GM12874 (cell line): Measurements from ENCODE around the gene FLAD1.

Source experiments
- TF ChIP-seq, protein P1 (sequence below): IDR thresholded peaks from 2 replicates; pipeline ENCODE4 v1.5.1; 2011; ENCODE audit warnings: low read depth, mild to moderate bottlenecking, control low read depth, low read length, moderate library complexity; ENCODE audit not compliant: insufficient read depth

Gene FLAD1

DNA sequence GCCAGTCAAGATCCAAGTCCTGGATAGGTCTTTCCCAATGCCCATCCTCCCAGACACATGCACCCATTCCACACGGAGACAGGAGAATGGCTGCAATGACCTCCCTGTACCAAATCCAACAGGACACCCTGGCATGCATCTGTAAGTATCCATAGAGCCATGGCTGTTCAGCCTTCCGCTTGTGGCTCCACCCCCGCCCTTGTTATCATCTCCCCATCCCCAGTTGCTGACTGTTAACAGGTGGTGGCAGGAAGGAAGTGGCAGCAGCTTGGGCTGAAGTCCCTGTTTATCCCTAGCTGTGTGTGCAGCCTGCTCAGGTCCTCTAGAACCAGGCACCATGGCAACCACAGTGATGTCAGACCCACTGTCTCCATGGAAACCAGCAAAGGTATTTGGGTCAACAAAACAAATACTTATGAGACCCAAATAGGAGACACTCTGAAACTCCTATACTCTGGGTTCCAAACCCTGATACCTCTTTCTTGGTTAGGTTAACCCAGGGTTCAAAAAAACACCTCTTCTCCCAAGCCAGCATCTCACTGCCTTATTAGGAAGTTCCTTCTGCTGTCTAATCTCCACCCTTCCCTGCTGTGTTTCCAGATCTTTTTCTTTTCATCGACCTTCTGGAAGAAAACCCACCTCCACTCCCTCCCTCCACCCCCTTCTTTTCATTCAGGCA is 28.0 kb upstream of the FLAD1 start:
- TF ChIP-seq, protein P1, sequence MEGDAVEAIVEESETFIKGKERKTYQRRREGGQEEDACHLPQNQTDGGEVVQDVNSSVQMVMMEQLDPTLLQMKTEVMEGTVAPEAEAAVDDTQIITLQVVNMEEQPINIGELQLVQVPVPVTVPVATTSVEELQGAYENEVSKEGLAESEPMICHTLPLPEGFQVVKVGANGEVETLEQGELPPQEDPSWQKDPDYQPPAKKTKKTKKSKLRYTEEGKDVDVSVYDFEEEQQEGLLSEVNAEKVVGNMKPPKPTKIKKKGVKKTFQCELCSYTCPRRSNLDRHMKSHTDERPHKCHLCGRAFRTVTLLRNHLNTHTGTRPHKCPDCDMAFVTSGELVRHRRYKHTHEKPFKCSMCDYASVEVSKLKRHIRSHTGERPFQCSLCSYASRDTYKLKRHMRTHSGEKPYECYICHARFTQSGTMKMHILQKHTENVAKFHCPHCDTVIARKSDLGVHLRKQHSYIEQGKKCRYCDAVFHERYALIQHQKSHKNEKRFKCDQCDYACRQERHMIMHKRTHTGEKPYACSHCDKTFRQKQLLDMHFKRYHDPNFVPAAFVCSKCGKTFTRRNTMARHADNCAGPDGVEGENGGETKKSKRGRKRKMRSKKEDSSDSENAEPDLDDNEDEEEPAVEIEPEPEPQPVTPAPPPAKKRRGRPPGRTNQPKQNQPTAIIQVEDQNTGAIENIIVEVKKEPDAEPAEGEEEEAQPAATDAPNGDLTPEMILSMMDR = no peak

- TF ChIP-seq, protein P1 = no peak
Observed at GRCh38 chr1:154955718-154956543, 27.2 kb upstream of the FLAD1 start, which contains the start of gene PBXIP1. Gene PBXIP1, minus strand, starts transcription at chr1:154956099. Its CDS starts 2,378 bp downstream, at chr1:154953721.

GRCh38 chr1:154956544-154956941 is 26.6 kb upstream of the FLAD1 start:
- TF ChIP-seq, protein P1 = no peak

- TF ChIP-seq, protein P1 = no peak
Observed at GRCh38 chr1:154957091-154957657, 26.0 kb upstream of the FLAD1 start.

GRCh38 chr1:154958036-154958435 is 25.1 kb upstream of the FLAD1 start:
- TF ChIP-seq, protein P1 = no peak

DNA sequence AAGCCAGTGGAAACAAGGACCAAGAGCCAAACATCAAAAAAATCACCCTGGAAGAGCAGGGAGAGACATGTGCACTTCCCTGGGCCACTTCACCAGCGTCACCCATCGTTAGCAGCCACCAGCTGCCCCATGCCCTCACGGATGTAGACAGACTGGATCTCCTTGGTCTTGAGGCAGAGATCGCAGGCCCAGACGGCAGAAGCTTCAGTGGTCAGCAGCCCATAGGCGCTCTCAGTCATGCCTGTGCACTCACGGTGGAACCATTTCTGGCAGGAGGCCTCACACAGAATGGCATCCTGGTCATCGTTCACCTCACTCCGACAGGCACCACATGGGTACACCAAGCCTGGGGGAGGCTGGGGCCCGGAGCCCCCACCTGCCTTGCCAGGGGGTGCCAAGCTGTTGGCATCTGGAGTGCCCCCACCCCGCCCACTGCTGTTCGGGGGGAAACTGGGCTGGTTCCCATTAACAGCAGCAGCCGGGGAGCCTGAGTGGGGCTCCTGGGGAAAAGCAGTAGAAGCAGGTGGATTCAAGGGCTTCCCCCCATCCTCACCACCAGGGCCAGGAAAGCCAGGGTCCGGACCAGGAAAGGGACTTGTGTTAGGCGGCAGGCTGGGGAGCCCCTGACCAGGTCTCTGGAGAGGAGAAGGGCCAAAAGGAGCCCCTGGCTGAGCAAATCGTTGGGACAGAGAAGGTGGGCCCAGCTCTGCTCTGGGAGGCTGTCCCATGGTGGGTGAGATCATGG is 24.3 kb upstream of the FLAD1 start:
- TF ChIP-seq, protein P1 = no peak

GRCh38 chr1:154959426-154959780 is 23.7 kb upstream of the FLAD1 start:
- TF ChIP-seq, protein P1 = no peak
